Anterior cingulate cortex (tissue), 58 donors: ENCODE results near the gene LOXHD1.
A peak's percentile ranks its signal among the peaks of the same experiment; 100 is the strongest.

ENCODE experiments used
- DNase-seq, 58 donors: peaks; one replicate each; lab custom pipeline; 2025; lab: John Stamatoyannopoulos, UW

LOXHD1 gene

DNA sequence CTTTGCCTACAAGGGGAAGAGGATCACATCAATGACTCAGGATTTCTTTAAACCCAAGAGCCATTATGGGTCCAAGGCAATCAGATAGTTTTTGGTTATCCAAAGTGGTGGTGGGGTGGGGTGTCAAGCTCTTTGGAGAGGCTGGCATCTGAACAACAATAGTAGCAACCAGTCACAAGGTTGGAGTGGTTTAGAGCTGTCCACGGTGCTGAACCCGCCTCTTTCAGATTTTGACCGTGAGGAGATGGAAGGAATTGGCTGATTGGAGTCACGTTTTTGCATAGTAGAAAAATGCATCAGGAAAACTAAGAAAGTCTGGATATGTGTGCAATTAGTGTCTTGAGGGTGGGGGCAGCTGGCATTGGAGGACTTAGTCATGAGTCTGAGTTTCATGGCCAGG lies 159.9 kb downstream of the LOXHD1 start:
- DNase-seq = peak in 1 of 58 donors; percentile 4

DNA sequence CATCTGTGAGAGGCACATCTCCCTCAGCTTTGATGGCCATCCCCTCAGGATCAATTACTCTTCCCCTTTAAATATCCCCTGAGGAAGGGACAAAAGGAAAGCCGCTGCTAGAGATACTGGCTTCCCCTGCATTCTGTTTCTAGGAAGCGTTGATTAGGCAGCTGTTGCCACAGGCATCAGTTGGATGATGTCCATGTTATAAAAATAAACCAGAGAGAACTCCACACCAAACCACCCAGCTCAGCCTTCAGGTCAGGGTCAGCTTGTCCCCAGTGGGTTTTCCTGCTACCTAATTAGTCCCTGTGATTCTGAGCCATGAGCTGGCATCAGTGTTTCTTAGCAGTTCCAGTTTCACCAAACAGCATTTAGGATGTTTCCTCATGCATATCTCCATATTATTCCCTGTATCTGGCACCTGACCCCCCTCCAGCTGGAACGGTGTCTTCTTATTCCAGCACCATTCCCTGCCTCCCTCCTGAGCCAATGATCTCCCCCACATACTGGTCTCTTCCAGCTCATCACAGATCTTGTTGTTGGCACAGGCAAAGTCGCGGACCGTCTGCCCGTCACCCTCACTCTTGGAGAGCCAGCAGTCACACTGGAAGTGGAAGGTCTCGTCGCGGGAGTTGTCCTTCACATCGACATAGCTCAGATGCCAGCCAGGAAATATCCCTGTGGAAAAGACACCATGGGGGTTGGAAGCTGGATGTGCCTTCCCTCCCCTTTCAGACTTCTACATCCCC lies 168.4 kb downstream of the LOXHD1 start:
- peak in 1 of 58 donors; percentile 15 for DNase-seq

DNA sequence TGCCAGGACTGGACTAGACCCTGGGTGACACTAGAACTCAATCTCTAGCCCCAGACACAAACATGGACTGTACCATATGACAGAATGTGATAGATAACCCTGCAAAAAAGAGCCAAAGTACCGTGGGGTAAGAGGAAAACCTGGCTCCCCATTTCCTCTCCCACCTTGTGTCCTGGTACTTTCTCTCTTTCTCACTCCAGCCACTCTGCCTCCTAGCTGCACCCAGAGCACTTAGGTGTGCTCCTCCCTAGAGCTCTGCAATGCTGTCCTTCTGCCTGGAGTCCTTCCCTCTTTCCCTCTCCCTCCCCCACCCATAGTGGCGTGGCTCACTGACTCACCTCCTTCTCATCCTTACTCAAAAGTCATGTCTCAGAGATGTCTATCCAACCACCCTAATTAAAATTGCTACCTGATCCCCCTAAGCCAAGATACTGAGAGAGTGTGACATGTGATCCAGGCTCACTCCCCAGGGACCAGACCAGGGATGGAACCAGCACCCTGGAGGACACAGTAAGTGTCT lies 171.3 kb downstream of the LOXHD1 start:
- no peak for DNase-seq

DNA sequence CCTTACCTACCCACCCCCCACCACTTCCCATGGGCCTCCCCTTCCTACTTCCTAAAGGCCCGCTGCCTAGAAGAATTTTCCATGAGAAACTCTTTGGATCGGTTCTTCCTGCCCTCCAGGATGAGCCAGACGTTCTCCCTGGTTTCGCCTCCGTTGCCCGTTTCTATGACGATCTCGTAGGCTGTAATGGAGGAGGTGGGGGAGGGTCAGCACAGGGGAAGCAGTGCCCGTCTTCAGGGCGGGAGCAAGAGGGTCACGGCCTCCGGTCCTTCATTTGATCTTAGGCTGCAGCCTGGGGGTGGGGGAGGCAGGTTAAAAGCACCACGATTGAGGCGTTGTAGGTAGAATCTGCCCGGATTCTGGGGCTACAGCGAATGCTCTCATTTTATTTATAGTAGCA lies 172.0 kb downstream of the LOXHD1 start:
- DNase-seq = peak in 1 of 58 donors; percentile 42

DNA sequence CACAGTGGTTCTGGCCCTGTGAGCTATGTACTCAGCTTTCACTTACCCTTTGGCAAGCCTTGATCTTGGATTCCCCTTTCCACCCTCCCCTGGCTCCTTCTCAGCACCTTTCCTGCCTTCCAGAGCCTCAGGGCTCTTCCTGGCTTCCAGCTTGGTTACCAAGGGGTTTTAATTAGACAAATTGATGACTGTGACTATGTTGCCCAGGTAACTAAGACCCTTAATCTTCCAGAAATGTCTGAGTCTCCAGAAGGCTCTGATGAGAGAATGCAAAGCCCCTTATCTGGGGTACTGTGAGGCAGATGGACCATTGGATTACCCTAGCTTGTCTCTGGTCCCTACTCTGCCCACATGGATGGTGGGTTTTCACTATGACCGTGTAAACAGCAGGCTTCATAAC lies 174.2 kb downstream of the LOXHD1 start:
- no peak for DNase-seq

DNA sequence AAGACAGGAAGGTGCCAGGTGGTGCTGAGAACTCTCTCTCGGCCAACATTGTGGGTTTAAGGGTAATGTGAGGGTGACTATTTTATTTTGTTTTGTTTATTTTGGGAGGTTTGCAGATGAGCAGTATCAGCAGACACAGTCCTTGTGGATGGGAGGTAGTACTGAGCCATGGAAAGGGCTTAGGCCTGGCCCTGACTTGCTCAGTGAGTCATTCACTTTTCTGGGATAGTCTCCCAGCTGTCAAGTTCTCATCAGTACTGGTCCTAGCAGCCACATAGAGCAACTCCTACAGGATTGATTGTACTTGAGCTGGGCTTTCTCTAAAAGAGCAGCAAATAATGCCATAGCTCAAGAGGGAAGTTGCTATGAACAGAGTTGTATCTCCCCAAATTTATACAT lies 175.2 kb downstream of the LOXHD1 start:
- no peak for DNase-seq

DNA sequence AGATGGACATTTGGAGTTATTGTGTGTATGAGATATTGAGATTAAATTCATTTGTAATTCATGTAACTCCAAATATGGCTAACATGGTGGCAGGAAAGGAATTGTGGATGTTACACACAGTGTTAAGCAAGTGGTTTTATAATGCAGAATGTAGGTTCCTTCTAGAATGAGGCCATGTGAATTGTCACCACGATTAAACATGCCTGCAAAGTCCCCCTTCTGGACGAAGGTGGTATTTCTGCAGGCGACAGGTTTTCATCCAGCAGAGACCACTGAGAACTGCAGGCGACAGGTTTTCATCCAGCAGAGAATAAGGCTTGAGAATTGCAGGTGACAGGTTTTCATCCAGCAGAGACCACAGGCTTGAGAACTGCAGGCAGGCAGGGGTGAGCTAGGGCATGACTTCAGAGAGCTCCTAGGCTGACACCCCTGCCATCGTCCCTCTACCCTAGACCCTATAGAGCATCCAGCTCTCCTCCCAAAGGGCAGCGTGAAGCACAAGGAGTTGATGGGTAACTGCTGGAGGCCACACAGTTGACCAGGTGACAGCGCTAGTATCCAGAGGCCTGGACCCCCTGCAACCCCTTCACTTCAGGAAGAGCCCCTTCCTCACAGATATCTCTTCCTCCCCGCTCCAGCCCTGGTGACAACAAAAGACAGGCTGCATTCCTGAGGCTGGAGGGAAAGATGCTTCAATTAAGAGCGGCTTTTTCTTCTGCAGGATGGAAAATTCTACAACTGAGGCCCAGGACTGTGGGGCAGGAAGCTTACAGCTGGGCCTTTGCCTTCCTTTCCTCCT lies 175.8 kb downstream of the LOXHD1 start:
- peak in 4 of 58 donors; percentile 9 to 48 (median 12) for DNase-seq

DNA sequence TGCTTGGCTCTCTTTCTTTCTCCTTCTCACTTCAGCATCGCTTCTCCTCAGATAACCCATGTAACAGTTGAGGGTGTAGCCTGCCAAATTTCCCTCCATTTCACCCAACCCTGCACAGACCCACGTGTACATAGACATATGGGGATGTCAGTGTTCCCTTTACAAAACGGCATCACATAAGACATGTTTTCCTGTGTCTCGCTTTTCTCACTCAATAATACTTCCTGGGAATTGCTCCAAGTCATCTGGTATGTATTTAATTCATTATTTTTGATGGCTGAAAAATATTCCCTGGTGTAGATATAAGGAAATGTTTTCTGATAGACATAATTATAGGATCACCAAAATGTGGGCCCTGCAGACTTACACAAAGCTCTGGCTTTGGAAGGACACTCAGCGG lies 176.8 kb downstream of the LOXHD1 start:
- DNase-seq = peak in 10 of 58 donors; percentile 3 to 54 (median 25)

DNA sequence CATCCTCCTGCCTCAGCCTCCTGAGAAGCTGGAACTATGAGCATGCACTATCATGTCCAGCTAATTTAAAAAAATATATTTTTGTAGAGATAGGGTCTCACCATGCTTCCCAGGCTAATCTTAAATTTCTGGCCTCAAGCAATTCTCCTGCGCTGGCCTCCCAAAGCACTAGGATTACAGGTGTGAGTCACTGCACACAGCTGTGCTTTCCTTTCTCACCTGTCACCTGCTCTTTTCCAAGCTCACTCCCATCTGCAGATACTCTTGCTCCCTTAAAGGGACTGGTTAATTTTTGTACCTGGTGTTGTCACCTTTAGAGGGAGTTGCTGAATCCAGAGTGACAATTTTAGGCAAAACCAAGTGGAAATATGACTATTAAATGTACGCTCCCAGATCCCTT lies 178.2 kb downstream of the LOXHD1 start:
- DNase-seq = no peak

DNA sequence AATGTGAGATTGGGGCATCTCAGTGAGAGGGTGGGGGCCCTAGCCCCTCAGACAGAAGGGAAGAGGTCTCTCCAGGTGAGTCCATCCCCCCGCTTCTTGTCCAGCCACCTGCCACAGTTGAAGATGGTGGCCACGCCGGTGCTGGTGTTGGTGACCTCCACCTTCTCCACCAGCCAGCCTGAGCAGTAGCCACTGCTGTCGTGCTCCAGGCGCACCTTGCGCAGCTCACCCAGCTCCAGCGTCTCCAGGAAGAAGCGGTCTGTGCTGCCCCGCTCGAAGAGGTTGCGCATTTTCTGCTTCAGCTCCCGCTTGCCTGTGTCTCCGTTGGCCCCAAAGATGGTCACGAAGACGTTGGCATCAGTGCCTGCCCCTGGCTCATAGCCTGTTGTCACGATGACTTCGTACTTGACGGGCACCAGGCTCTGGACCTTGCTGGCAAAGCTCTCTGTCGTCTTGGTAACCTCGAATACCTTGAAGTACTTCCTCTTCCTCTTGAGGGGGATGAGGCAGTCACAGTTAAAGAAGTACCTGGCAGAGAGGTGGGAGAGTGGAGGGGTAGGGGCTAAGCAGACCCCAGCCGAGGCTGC lies 179.5 kb downstream of the LOXHD1 start:
- no peak for DNase-seq

DNA sequence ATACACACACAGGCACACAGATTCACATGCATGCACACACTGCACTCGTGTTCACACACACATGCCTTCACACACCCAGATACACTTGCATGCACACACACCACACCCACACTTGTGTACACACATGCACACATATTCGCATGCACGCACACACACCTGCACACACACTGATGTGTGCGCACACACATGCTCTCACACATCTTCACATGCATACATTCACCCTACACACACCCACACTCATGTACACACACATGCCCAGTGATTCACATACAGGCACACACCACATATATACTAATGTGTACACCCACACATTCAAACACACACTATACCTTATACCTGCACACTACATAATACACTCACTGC lies 181.6 kb downstream of the LOXHD1 start:
- DNase-seq = no peak

DNA sequence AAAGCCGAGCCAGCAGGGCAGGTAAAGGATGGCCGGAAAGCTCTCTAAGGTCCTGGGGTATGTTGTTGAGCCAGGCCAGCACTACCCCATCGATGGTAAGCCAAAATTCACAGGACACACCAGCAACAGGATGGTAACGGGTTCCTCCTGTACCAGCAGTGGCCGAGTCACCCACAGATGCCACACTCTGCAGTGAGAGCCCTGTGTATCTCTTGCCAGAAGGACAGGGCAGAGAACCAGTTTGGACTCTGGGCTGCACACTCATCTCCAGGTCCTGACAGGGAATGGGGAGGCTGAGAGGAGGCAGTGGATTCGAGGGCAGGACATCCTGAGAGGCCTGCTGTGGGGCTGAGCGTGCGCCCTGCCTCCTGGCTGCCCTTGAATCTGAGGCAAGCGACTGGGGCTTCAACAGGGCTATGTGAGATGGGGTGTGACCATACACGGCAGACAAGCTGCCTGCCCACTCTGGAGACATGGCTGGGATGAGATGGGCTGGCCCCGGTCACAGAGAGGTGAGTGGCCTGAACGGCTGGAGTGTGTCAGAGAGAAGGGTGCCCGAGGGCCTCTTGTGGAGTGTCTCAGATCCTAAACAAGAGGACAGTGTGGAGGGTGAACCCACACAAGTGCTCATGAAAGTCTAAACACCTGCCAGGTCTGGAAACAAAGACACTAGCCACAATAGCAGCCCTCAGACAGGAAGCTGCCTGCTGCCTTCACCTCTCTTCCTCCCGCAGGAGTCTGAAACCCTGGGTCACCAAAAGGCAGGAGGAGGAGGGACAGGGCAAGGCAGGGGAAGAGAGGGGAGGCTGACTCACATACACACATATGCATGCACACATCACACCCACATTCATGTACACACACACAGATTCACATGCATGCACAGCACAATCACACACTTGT lies 182.3 kb downstream of the LOXHD1 start:
- DNase-seq = no peak

DNA sequence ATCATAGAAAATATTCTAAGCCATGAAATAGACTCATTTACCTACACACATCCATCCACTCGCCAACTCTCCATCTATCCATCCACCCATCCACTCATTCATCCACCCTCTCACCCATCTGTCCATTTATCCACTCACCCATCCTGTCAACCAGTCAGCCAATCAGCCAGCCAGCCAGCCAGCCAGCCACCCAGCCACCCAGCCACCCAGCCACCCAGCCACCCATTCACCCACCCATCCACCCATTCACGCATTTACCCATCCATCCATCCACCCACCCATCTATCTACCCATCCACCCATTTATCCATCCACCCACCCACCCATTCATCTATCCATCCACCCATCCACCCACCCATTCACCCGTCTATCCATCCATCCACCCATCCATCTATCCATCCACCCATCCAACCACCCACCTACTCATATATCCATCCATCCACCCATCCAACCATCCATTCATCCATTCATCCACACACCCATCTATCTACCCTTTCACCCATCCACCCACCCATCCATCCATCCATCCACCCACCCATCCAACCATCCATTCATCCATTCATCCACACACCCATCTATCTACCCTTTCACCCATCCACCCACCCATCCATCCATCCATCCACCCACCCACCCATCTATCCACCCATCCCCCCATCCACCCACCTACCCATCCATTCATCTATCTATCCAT lies 185.1 kb downstream of the LOXHD1 start:
- DNase-seq = no peak

DNA sequence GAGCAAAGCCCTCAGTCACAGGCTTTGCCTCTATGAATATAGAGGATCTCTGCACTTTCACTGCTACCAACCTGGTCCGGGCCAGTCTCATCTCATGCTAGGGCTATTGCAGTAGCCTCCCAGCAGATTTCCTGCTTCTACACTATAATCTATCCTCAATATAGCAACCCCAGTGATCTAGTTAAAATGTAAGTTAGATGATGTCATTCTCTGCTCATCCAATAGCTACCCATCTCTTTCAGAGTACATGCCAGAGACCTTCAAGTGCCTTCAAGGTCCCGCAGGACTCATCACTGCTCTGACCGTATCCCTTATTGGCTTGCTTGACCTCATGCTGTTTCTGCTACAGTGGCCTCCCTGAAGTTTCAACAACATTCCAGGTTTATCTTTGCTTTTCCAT lies 186.3 kb downstream of the LOXHD1 start:
- DNase-seq = no peak

DNA sequence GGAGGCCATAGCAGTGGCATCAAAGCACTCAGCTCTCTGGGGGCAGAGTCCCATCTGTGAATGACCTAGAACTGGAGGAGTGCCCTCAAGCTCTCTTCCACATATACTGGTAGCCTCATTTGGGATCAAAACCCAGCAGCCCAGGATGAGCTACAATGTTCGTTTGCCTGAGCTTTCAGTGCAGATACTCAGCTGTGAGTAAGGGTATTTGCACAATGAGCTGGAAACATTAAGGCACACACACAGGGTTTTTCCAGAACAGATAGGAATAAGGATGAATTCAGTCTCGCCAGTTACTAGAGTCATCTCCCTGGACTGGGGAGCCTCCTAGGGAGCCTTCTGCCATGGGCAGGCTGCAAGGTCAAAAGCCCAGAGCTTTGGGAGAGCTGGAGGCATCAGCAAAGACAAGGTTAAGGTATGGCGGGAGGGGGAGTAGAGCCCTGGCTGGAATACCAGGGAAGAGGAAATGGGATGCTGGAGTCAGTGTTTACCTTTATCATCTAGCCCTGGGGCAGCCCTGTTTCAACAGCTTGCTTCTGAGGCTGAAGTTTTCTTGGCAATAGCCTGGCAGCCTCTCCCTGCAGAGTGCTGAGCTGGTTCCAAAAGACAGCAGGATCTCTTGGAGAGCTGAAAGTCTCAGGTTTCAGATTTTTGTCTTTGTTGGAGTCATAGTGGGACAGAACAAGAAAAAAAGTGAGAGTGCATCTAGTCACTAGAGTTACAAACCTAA lies 187.7 kb downstream of the LOXHD1 start:
- peak in 1 of 58 donors; percentile 4 for DNase-seq

DNA sequence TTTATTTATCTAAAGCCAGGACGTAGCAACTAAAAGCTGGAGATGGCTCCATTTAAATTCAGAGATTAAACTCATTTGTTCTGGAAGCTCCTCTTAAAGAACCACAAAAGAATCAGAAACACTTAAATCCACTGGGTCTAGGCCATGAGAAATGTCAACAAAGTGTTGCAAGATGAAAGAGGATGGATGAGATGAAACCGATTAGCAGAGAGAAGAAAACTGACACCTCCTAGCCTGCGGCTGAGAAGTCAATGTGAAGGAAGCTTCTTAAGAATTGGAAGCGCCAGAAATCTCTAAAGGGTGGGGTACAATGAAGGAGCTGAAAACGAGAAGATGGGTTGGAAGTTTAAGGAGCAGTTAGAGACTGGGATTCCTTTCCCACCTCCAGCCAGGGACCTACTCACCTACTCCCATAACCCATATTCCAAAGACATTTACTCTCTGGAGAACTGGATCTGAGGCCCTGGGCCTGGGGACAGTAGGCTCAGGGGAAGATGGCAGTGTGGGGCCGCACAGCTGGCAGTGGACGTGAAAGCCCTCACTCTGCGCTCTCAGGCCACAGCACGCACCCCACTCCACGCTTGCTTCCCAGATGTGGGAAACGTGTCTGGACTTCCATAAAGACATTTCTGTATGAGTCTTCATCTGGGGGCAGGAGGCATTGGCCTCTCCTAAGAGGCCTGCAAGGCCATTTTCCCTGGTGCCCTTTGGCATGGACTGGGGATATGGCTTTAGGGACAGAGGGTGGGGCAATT lies 188.4 kb downstream of the LOXHD1 start:
- DNase-seq = no peak

DNA sequence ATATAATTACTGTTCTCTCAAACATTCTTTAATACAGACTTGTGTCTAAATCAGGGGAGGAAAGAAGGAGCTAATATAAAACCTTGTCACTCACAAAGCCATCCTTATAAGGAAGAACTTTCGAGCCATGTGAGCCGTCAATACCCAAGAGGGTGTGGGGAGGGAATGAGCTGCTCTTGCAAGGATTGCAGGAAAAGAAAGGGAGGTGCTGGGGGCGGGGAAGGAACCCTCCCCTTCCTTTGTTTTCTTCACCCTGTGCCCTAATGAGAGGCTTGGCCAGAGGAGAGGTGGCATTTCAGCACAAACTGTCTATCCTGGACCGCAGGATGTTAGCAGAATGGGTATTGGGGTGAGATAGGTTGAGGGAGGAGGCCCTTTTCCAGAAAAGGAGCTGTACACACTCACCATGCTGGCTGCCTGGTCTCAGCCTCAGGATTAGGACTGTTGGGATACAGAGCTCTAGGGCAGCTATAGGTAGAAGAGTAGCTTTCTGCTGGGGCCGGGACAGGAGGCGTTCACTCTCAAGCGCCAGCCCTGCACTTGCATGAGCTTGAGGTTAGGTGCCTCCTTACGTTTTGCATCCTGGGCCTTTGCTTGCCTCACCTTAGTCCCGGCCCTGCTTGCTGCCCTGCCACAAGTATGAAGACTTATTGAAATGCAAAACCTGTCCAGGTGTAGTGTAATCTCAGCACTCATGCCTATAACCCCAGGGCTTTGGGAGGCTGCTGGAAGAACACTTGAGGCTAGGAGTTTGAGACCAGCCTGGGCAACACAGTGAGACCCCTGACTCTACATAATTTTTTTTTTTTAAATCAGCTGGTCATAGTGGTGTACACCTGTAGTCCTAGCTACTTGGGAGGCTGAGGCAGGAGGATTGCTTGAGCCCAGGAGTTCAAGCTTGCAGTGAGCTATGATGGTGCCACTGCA lies 190.5 kb downstream of the LOXHD1 start:
- DNase-seq = no peak
